B cell (primary cell): ENCODE data around the gene TP53I13. TPM values are rescaled to one million over a fixed set of nuclear protein-coding genes. Genes with fewer than 3 reads are reported as not detected.

Experiments
- ATAC-seq: fragments of 200-7000 bp; cut with Tn5 transposase; one replicate; pipeline ENCODE4 v1.10.0; 2021; ENCODE audit warnings: low read depth, mild to moderate bottlenecking, moderate number of reproducible peaks, moderate library complexity
- CTCF ChIA-PET: fragments of 350-600 bp; sonication (Branson Sonifier 250); formaldehyde crosslinking; loops from one replicate; lab custom pipeline; 2021; ENCODE audit warnings: antibody characterized with exemption, inconsistent platforms; lab: Charles Lee
- POLR2A ChIA-PET: fragments of 350-600 bp; sonication (Branson Sonifier 250); formaldehyde crosslinking; loops from one replicate; lab custom pipeline; 2021; ENCODE audit warnings: antibody characterized with exemption; lab: Charles Lee
- DNase-seq: peaks from one replicate; pipeline ENCODE4 v3.0.0; 2013
- H2AFZ ChIP-seq: 2 replicates; pipeline ENCODE4 v1.6.1; 2012; ENCODE audit warnings: mild to moderate bottlenecking, low read depth, low read length; ENCODE audit not compliant: insufficient read depth, poor library complexity, severe bottlenecking
- H3K27ac ChIP-seq, 2 donors: 1 replicate in 1 of 2; 2 replicates in 1 of 2; pipeline ENCODE4 v1.5.1; 2012 to 2013; ENCODE audit warnings: low read length in 2 of 2, mild to moderate bottlenecking in 2 of 2, moderate library complexity in 1 of 2
- H3K27me3 ChIP-seq, 4 experiments: fragments of 200-600 bp in 1 of 4; sonication (generic) in 1 of 4; replicated peaks in 1 of 4; 1 replicate in 2 of 4; 2 replicates in 2 of 4; pipeline versions ENCODE4 v1.6.1 to v1.7.0; 2013 to 2016; ENCODE audit warnings: low read length in 3 of 4, mild to moderate bottlenecking in 2 of 4, mixed read lengths in 1 of 4, moderate library complexity in 1 of 4; ENCODE audit not compliant: insufficient read depth in 4 of 4, control insufficient read depth in 3 of 4; ENCODE audit errors: control extremely low read depth in 1 of 4
- H3K36me3 ChIP-seq, 2 experiments: replicated peaks in 1 of 2; 1 replicate in 1 of 2; 2 replicates in 1 of 2; pipeline versions ENCODE4 v1.6.1 to v1.7.1; 2013; ENCODE audit warnings: low read length in 1 of 2; ENCODE audit not compliant: insufficient read depth in 2 of 2, control insufficient read depth in 1 of 2; ENCODE audit errors: control extremely low read depth in 1 of 2, extremely low read depth in 1 of 2
- H3K4me1 ChIP-seq, 2 donors: fragments of 200-600 bp in 1 of 2; sonication (generic) in 1 of 2; 1 replicate in 1 of 2; 2 replicates in 1 of 2; pipeline versions ENCODE4 v1.5.1 to v1.6.1; 2013 to 2017; ENCODE audit warnings: low read length in 2 of 2; ENCODE audit not compliant: control insufficient read depth in 2 of 2, insufficient read depth in 2 of 2
- H3K4me2 ChIP-seq: replicated peaks from 2 replicates; pipeline ENCODE3; 2012; ENCODE audit warnings: mild to moderate bottlenecking, low read depth, low read length; ENCODE audit not compliant: poor library complexity, severe bottlenecking
- H3K4me3 ChIP-seq, 5 experiments: fragments of 200-600 bp in 1 of 5; sonication (generic) in 1 of 5; 1 replicate in 3 of 5; 2 replicates in 2 of 5; pipeline versions ENCODE4 v1.5.1 to v1.7.0; 2011 to 2016; ENCODE audit warnings: low read length in 4 of 5, mild to moderate bottlenecking in 4 of 5, low read depth in 2 of 5, control low read depth in 1 of 5, moderate library complexity in 1 of 5; ENCODE audit not compliant: insufficient read depth in 1 of 5; ENCODE audit errors: control extremely low read depth in 1 of 5, extremely low read depth in 1 of 5
- H3K79me2 ChIP-seq: fragments of 200-600 bp; sonication (generic); one replicate; pipeline ENCODE4 v1.6.0; 2016; ENCODE audit warnings: low read length; ENCODE audit not compliant: control insufficient read depth, insufficient read depth
- H3K9ac ChIP-seq: fragments of 200-600 bp; sonication (generic); 2 replicates; pipeline ENCODE4 v1.6.1; 2017; ENCODE audit warnings: mild to moderate bottlenecking, low read length, moderate library complexity
- H3K9me3 ChIP-seq, 3 donors: one replicate each; pipeline versions ENCODE4 v1.6.1 to v1.7.1; 2013; ENCODE audit warnings: low read length in 2 of 3; ENCODE audit not compliant: control insufficient read depth in 2 of 3, insufficient read depth in 1 of 3; ENCODE audit errors: control extremely low read depth in 1 of 3
- H4K20me1 ChIP-seq: 2 replicates; pipeline ENCODE4 v1.6.0; 2012; ENCODE audit warnings: mild to moderate bottlenecking, low read length; ENCODE audit not compliant: insufficient read depth, control insufficient read depth, poor library complexity, severe bottlenecking
- H3K27ac Mint-ChIP-seq: one replicate; pipeline ENCODE4 v1.8.0; 2021; ENCODE audit warnings: mixed read lengths
- H3K27me3 Mint-ChIP-seq: one replicate; pipeline ENCODE4 v1.8.0; 2021; ENCODE audit warnings: mixed read lengths
- H3K4me1 Mint-ChIP-seq: one replicate; pipeline ENCODE4 v1.8.0; 2021; ENCODE audit warnings: mixed read lengths
- H3K4me3 Mint-ChIP-seq: one replicate; pipeline ENCODE4 v1.8.0; 2021; ENCODE audit warnings: mixed read lengths
- H3K9me3 Mint-ChIP-seq: one replicate; pipeline ENCODE4 v1.8.0; 2022; ENCODE audit warnings: mixed read lengths; ENCODE audit not compliant: insufficient read depth
- CTCF ChIP-seq: fragments of 200-600 bp; IDR thresholded peaks from one replicate; pipeline ENCODE4 v1.8.0; 2022; ENCODE audit warnings: antibody characterized with exemption, mild to moderate bottlenecking
- EZH2 ChIP-seq: IDR thresholded peaks from 2 replicates; pipeline ENCODE4 v1.6.1; 2012; ENCODE audit warnings: borderline replicate concordance, low read depth, mild to moderate bottlenecking, moderate library complexity, low read length; ENCODE audit not compliant: insufficient read depth, poor library complexity, severe bottlenecking
- WGBS: methylation state at CpG from one replicate; pipeline ENCODE4 v1.1.5; 2013; ENCODE audit warnings: missing lambda C conversion rate; ENCODE audit not compliant: insufficient coverage; 5-methylcytosine and 5-hydroxymethylcytosine counted together
- intact Hi-C: fragments of 100-400 bp; cut with micrococcal nuclease; formaldehyde crosslinking; loops from one replicate; pipeline ENCODE4 v1.10.0; 2022
- polyA plus RNA-seq: library from polyadenylated mRNA; depleted of rRNA; stranded (reverse); fragments of >200 nt; gene quantifications from 2 replicates; pipeline ENCODE4 v1.2.3, GENCODE V29; 2012
- total RNA-seq, 2 donors: library from RNA; stranded (reverse); fragments of 120-200 nt in 1 of 2; gene quantifications; 1 replicate in 1 of 2; 2 replicates in 1 of 2; pipeline versions ENCODE4 v1.2.3 to v1.2.4, GENCODE V29; 2013 to 2022

TP53I13 gene
- total and polyA plus RNA-seq, 2 donors (not counting 1 experiment from before 2014, with no cell fraction given): 224 to 287 TPM

GRCh38 chr17:29565643-29566472 lies 2.6 kb upstream of the TP53I13 start:
- H3K4me3 Mint-ChIP-seq: peak overlapping the region; percentile 97
- Histone ChIP-seq H4K20me1 (no peaks in the 10 kb centered on the region), H3K4me1 (peaks cover 50 to 61% of the 10 kb centered on the region in 2 donors), H3K9me3 (no peaks in the 10 kb centered on the region), H3K9ac (peak overlapping the region; percentile 82), H2AFZ (peak overlapping the region; percentile 87), H3K79me2 (peaks cover 26% of the 10 kb centered on the region), H3K27me3 (no peaks in the 10 kb centered on the region), H3K4me3 (peak overlapping the region; percentile 8 to 99 (median 76)), H3K27ac (peak overlapping the region; percentile 59 to 62), H3K36me3 (peaks cover 0 to 9% of the 10 kb centered on the region in 2 experiments), H3K4me2 (peak overlapping the region; percentile 100)
- intact Hi-C loops: loop anchor here (5.0 to 10.0 kb wide), 7 partner anchors 156 to 921 kb away; partner anchors contain the start of genes BLTP2, NUFIP2, PHF12 and SSH2
- POLR2A ChIA-PET: interaction anchor here (0.5 to 1.2 kb wide), 3 partner anchors 23 to 560 kb away, joined by 3 read pairs; no protein-coding TSS in a partner anchor
- 9% methylated on average over 55 of the region's 55 CpGs for WGBS
- H3K4me1 Mint-ChIP-seq: peaks cover 55% of the 10 kb centered on the region
- TF ChIP-seq CTCF (no peak), EZH2 (no peak)
- peak; percentile 1 for ATAC-seq
- H3K9me3 Mint-ChIP-seq: no peaks in the 10 kb centered on the region
- CTCF ChIA-PET: interaction anchor here (1.4 to 24.3 kb wide), 6 partner anchors 10 to 196 kb away, joined by 4 to 336 read pairs (median 9); partner anchors contain the start of gene ANKRD13B
- H3K27ac Mint-ChIP-seq: peak overlapping the region; percentile 98
- no peaks in the 10 kb centered on the region for H3K27me3 Mint-ChIP-seq
- peak; percentile 80 for DNase-seq
